SU-DHL-6 (cell line): ENCODE data around the gene NLRP1.

Experiments used
- H2AFZ ChIP-seq: fragments of 200-600 bp; sonication (generic); 2 replicates; pipeline ENCODE4 v1.6.1; 2014; ENCODE audit warnings: low read depth, mild to moderate bottlenecking, moderate library complexity, mixed read lengths, antibody characterized with exemption, low read length; ENCODE audit not compliant: severe bottlenecking
- H3F3A ChIP-seq: fragments of 200-600 bp; shearing (Covaris generic); 2 replicates; pipeline ENCODE4 v1.6.0; 2016; ENCODE audit warnings: antibody characterized with exemption, mild to moderate bottlenecking; ENCODE audit not compliant: insufficient read depth
- H3K27ac ChIP-seq: fragments of 200-600 bp; sonication (generic); 2 replicates; pipeline ENCODE4 v1.5.1; 2016; ENCODE audit warnings: low read depth, mild to moderate bottlenecking, low read length, moderate library complexity, mixed read lengths
- H3K27me3 ChIP-seq: fragments of 200-600 bp; sonication (generic), shearing (Covaris generic); 2 replicates; pipeline ENCODE4 v1.6.0; 2014; ENCODE audit warnings: mild to moderate bottlenecking, low read length
- H3K36me3 ChIP-seq: fragments of 200-600 bp; sonication (generic); 2 replicates; pipeline ENCODE4 v1.6.1; 2014; ENCODE audit warnings: mild to moderate bottlenecking, low read length, mixed read lengths
- H3K4me2 ChIP-seq: fragments of 300-600, 200-600 bp; shearing (Covaris generic), sonication (generic); 2 replicates; pipeline ENCODE4 v1.6.0; 2014; ENCODE audit warnings: low read length, low read depth, mild to moderate bottlenecking; ENCODE audit not compliant: poor library complexity, severe bottlenecking
- H3K4me3 ChIP-seq: fragments of 200-600 bp; sonication (generic); 2 replicates; pipeline ENCODE4 v1.5.1; 2014; ENCODE audit warnings: antibody characterized with exemption, low read length, mild to moderate bottlenecking, mixed read lengths; ENCODE audit not compliant: insufficient read depth, poor library complexity, severe bottlenecking
- H3K79me2 ChIP-seq: fragments of 200-600 bp; sonication (generic); 2 replicates; pipeline ENCODE4 v1.6.1; 2014; ENCODE audit warnings: mild to moderate bottlenecking, low read length, moderate library complexity; ENCODE audit not compliant: insufficient read depth
- H3K9ac ChIP-seq: fragments of 200-600 bp; sonication (generic); 2 replicates; pipeline ENCODE4 v1.7.0; 2014; ENCODE audit warnings: mild to moderate bottlenecking, low read length
- H3K9me2 ChIP-seq: fragments of 200-600 bp; sonication (generic); replicated peaks from 2 replicates; pipeline ENCODE4 v1.6.1; 2014; ENCODE audit warnings: low read length; ENCODE audit not compliant: insufficient read depth
- H3K9me3 ChIP-seq: fragments of 200-600 bp; sonication (generic); 2 replicates; pipeline ENCODE4 v1.6.1; 2014; ENCODE audit warnings: low read length, mixed read lengths; ENCODE audit not compliant: insufficient read depth
- H4K20me1 ChIP-seq: fragments of 200-600 bp; sonication (generic); 2 replicates; pipeline ENCODE4 v1.6.1; 2014; ENCODE audit warnings: low read depth, mild to moderate bottlenecking, antibody characterized with exemption, low read length, moderate library complexity, mixed read lengths
- CTCF ChIP-seq: fragments of 200-600 bp; sonication (generic); IDR thresholded peaks from one replicate; pipeline ENCODE4 v1.5.1; 2017; ENCODE audit warnings: antibody characterized with exemption, mild to moderate bottlenecking, low read length, moderate library complexity; ENCODE audit not compliant: insufficient read depth, poor library complexity, severe bottlenecking
- EZH2phosphoT487 ChIP-seq: fragments of 200-600 bp; sonication (generic), shearing (Covaris generic); conservative IDR thresholded peaks from 2 replicates; pipeline ENCODE4 v1.6.1; 2018; ENCODE audit warnings: mild to moderate bottlenecking, antibody characterized with exemption, low read length, moderate library complexity, mixed read lengths

NLRP1 gene

GRCh38 chr17:5492970-5493369 lies 91.3 kb downstream of the NLRP1 start:
- H3F3A ChIP-seq: peaks cover 3% of the 10 kb centered on the region; the same call in 1 of the 2 replicates
- TF ChIP-seq EZH2phosphoT487 (no peak), CTCF (no peak)
- no peak overlapping the region for H3K27ac ChIP-seq
- H3K36me3 ChIP-seq: peaks cover 17% of the 10 kb centered on the region; the same call in 1 of the 2 replicates
- no peaks in the 10 kb centered on the region for H3K9me2 ChIP-seq
- H3K9me3 ChIP-seq: no peaks in the 10 kb centered on the region
- no peak overlapping the region for H3K4me2 ChIP-seq
- H4K20me1 ChIP-seq: peaks cover 7% of the 10 kb centered on the region
- H3K27me3 ChIP-seq: no peaks in the 10 kb centered on the region
- H3K79me2 ChIP-seq: peaks cover 12% of the 10 kb centered on the region
- no peak overlapping the region for H2AFZ ChIP-seq
- H3K9ac ChIP-seq: no peak overlapping the region
- no peak overlapping the region for H3K4me3 ChIP-seq

- Histone ChIP-seq H3K27me3 (no peaks in the 10 kb centered on the region), H3K4me3 (no peak overlapping the region), H4K20me1 (peaks cover 11% of the 10 kb centered on the region), H3K27ac (no peak overlapping the region), H3F3A (peaks cover 5% of the 10 kb centered on the region; the same call in 1 of the 2 replicates), H3K79me2 (peaks cover 43% of the 10 kb centered on the region), H2AFZ (no peak overlapping the region), H3K4me2 (no peak overlapping the region), H3K9me2 (no peaks in the 10 kb centered on the region), H3K36me3 (peaks cover 21% of the 10 kb centered on the region; the same call in 1 of the 2 replicates), H3K9me3 (no peaks in the 10 kb centered on the region), H3K9ac (no peak overlapping the region)
- TF ChIP-seq CTCF: no peak
- TF ChIP-seq EZH2phosphoT487: no peak
These were observed 95.6 kb downstream of the NLRP1 start for GRCh38 chr17:5488752-5489151.

GRCh38 chr17:5486206-5487124 lies 97.8 kb downstream of the NLRP1 start, which contains the start of gene MIS12:
MIS12 (plus strand) TSS chr17:5486566; CDS start chr17:5488863, 2,297 bp downstream.
- H2AFZ ChIP-seq: peak within 1 kb of the TSS; percentile 75
- H3K79me2 ChIP-seq: peaks cover 60% of the 10 kb centered on the region
- H3K4me2 ChIP-seq: peak within 1 kb of the TSS; percentile 85
- H3K9me3 ChIP-seq: no peaks in the 10 kb centered on the region
- peaks cover 5% of the 10 kb centered on the region; the same call in 1 of the 2 replicates for H3F3A ChIP-seq
- peak within 1 kb of the TSS; percentile 86 for H3K9ac ChIP-seq
- peaks cover 11% of the 10 kb centered on the region for H4K20me1 ChIP-seq
- H3K9me2 ChIP-seq: no peaks in the 10 kb centered on the region
- H3K36me3 ChIP-seq: peaks cover 31% of the 10 kb centered on the region; the same call in 1 of the 2 replicates
- H3K27me3 ChIP-seq: no peaks in the 10 kb centered on the region
- H3K27ac ChIP-seq: peak within 1 kb of the TSS; percentile 92
- TF ChIP-seq EZH2phosphoT487: no peak
- TF ChIP-seq CTCF: no peak
- peak within 1 kb of the TSS; percentile 97 for H3K4me3 ChIP-seq
